ENCODE measurements around the gene TEK.
"Not testable (repeated sequence)": the region's sequence is repeated elsewhere in the genome, so short reads cannot be mapped to it uniquely, and the experiment has no call there.

TEK gene

DNA sequence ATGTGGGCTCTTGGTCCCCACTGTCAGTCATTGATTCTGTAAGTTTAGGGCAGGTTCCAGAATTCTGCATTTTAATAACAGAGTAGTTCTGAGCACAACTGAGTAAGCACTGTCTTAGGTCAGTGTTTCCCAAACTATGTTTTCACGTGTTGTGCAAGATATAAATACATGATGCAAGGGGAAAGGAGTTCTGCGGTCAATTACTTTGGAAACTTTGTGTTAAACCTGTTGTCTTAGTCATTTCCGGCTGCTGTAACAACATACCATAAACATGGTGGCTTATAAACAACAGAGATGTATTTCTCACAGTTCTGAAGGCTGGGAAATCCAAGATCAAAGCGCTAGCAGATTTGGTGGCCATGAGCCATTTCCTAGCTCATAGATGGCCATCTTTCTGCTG, 118.2 kb downstream of the TEK start:
- no peak for DNase-seq (ENCODE audit: low read depth in 2 of 2)

DNA sequence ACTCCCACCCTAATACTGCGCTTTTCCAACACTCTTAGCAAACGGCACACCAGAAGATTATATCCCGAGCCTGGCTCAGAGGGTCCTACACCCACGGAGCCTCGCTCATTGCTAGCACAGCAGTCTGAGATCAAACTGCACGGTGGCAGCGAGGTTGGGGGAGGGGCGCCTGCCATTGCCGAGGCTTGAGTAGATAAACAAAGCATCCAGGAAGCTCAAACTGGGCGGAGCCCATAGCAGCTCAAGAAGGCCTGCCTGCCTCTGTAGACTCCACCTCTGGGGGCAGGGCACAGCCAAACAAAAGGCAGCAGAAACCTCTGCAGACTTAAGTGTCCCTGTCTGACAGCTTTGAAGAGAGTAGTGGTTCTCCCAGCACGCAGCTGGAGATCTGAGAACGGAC, 130.6 kb downstream of the TEK start:
- DNase-seq (ENCODE audit: low read depth in 2 of 2), result not testable (repeated sequence)

GRCh38 chr9:27247756-27248155, 138.7 kb downstream of the TEK start:
- DNase-seq (ENCODE audit: low read depth in 2 of 2), result no peak

DNA sequence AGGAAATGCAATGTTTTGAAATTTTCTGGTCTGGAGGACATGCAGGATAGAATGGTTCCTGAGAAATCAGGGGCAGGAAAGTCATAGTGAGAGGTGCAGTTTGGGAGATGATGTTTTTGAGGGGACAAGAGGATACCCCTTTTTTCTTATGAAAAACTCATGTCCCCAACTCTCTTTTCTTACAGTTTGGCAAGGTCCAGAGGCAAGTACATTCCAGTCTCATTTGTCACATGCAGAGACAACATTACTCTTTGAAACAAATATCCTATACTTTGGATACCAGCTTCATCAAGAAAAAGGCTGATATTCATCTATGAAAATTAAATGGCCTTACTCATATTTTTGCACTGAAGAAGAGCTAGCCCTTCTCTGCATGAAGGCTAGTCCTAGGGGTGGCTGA, 139.7 kb downstream of the TEK start:
- no peak for DNase-seq (ENCODE audit: low read depth in 2 of 2)

GRCh38 chr9:27258662-27259061, 149.6 kb downstream of the TEK start:
- DNase-seq (ENCODE audit: low read depth in 2 of 2), result no peak

GRCh38 chr9:27260789-27261516, 151.9 kb downstream of the TEK start:
- DNase-seq (ENCODE audit: low read depth in 2 of 2), result no peak

GRCh38 chr9:27261517-27262211, 152.6 kb downstream of the TEK start:
- DNase-seq (ENCODE audit: low read depth in 2 of 2), result no peak

DNA sequence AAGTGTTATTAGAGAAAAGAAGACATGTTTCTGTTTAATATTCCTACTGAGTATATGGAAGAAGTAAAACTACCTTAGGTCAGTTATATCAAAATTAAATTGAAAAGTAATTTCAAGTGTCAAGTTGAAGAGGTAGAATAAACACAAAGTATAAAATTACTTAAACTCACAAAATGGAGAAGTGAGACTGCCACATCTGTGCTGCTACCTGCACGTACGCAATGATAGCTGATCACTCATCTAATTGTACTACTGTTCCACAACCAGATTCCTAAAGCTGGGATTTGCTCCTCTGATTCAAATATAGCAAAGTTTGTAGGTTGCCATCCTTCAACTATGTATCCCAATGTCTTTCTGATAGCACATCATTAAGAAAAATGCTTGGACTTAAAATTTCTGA, 163.1 kb downstream of the TEK start:
- no peak for DNase-seq (ENCODE audit: low read depth in 2 of 2)

DNA sequence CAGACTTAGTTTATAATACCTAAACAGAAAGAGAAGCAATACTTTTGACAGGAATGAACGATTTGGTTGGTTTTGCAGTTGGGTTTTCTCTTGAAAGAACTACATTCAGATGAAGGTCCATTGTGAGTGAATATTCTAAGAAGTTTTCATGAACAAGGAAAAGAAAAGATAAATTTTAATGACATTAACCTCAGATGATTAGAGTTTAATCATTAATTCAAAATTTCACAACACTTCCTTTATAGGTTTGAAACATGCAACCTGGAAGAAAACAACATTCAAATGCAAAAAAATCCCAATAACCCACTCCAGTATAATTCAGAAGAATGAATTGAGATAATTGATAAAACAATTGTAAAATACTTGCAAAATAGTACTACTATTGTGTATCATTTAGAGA, 164.2 kb downstream of the TEK start:
- DNase-seq (ENCODE audit: low read depth in 2 of 2), result no peak

GRCh38 chr9:27276193-27277030, 167.4 kb downstream of the TEK start:
- DNase-seq (ENCODE audit: low read depth in 2 of 2), result no peak

GRCh38 chr9:27278374-27278773, 169.3 kb downstream of the TEK start:
- DNase-seq (ENCODE audit: low read depth in 2 of 2), result no peak

DNA sequence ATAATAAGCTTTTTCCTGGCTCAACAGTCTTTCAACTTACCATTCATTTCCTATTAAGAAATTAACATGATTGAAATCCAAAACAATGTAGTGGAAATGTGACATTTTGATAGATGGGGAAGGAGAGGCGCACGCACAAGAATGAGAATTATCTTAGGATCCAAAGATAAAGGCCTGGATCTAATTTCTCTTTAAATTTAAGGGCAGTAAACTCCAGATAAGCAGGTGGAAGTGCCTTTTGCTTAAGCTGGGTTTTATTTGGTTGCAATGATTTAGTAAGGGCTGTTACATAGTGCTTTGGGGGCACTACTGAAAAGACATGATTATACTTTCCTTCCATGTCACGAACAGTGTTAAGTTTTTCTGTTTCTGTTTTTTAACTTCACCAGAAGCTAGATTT, 170.6 kb downstream of the TEK start:
- no peak for DNase-seq (ENCODE audit: low read depth in 2 of 2)

All from stimulated activated CD8-positive, alpha-beta memory T cell treated with anti-CD3 and anti-CD28 coated beads, Interleukin-7, amount 100 ng/mL, for 1 hour (primary cell).